ENCODE data around the gene AGAP1.

AGAP1 gene

DNA sequence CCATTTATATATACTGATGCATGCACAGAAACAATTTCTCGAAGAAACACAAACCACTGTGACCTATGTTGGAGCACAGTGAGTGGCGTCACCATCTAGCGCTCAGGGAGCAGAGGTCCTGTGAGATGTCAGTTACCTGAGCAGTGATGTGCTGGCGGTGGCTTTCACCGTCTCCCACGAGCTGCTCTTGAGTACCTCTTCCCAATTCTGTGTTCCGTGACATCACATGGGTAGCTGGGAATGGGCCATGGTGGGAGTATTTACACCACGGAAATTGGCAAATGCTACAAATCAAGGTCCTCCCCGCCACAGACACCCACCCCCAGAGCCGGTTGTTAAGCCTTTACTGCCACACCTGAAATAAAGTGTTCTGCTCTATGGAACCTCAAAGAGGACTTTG lies 650.0 kb downstream of the AGAP1 start:
- H3K9me2 ChIP-seq (replicated peaks; ENCODE audit: control insufficient read depth, low read length) = no peaks in the 10 kb centered on the region

DNA sequence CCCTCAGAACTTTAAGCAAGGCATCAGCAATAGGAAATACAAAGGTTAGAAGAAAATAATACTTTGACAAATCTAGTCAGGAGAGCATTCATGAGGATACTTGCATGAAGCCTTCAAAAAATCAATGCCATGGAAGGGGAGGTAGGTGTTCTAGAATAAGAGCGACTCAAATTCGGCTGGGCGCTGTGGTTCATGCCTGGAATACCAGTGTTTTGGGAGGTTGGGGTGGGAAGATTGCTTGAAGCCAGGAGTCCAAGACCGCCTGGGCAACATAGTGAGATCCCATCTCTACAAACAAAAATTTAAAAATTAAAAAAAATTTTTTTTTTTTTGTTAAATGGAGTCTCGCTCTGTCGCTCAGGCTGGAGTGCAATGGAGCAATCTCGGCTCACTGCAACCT lies 652.6 kb downstream of the AGAP1 start:
- Histone ChIP-seq H3K79me2 (ENCODE audit: control insufficient read depth, low read length) (no peaks in the 10 kb centered on the region), H3K4me3 (ENCODE audit: low read length) (no peak overlapping the region), H3K36me3 (ENCODE audit: control insufficient read depth, low read length) (no peaks in the 10 kb centered on the region), H3K4me2 (ENCODE audit: low read length) (no peak overlapping the region), H3K27me3 (ENCODE audit: control insufficient read depth, low read length) (no peaks in the 10 kb centered on the region), H3K4me1 (ENCODE audit: control insufficient read depth, low read length) (no peaks in the 10 kb centered on the region), H3K9me3 (ENCODE audit: control insufficient read depth, insufficient read depth, low read length) (no peaks in the 10 kb centered on the region), H3K9me2 (replicated peaks; ENCODE audit: control insufficient read depth, low read length) (no peaks in the 10 kb centered on the region), H3F3A (ENCODE audit: control insufficient read depth, insufficient read depth) (no peaks in the 10 kb centered on the region), H4K20me1 (ENCODE audit: control insufficient read depth, insufficient read depth, low read depth, low read length) (no peaks in the 10 kb centered on the region), H3K27ac (ENCODE audit: low read depth, low read length) (no peak overlapping the region)
- TF ChIP-seq, protein P1, sequence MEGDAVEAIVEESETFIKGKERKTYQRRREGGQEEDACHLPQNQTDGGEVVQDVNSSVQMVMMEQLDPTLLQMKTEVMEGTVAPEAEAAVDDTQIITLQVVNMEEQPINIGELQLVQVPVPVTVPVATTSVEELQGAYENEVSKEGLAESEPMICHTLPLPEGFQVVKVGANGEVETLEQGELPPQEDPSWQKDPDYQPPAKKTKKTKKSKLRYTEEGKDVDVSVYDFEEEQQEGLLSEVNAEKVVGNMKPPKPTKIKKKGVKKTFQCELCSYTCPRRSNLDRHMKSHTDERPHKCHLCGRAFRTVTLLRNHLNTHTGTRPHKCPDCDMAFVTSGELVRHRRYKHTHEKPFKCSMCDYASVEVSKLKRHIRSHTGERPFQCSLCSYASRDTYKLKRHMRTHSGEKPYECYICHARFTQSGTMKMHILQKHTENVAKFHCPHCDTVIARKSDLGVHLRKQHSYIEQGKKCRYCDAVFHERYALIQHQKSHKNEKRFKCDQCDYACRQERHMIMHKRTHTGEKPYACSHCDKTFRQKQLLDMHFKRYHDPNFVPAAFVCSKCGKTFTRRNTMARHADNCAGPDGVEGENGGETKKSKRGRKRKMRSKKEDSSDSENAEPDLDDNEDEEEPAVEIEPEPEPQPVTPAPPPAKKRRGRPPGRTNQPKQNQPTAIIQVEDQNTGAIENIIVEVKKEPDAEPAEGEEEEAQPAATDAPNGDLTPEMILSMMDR (IDR thresholded peaks at IDR 0.05; ENCODE audit: low read depth, low read length, poor library complexity, severe bottlenecking) = no peak
- TF ChIP-seq EZH2phosphoT487 (IDR thresholded peaks at IDR 0.05; ENCODE audit: borderline replicate concordance, low read length) = no peak

More for the DNA sequence above, 650.0 kb downstream of the AGAP1 start:
- Histone ChIP-seq H3K4me3 (ENCODE audit: low read length) (no peak overlapping the region), H3K27ac (ENCODE audit: low read depth, low read length) (no peak overlapping the region), H3K27me3 (ENCODE audit: control insufficient read depth, low read length) (no peaks in the 10 kb centered on the region), H3F3A (ENCODE audit: control insufficient read depth, insufficient read depth) (no peaks in the 10 kb centered on the region), H3K4me1 (ENCODE audit: control insufficient read depth, low read length) (no peaks in the 10 kb centered on the region), H3K36me3 (ENCODE audit: control insufficient read depth, low read length) (no peaks in the 10 kb centered on the region), H4K20me1 (ENCODE audit: control insufficient read depth, insufficient read depth, low read depth, low read length) (no peaks in the 10 kb centered on the region), H3K4me2 (ENCODE audit: low read length) (no peak overlapping the region), H3K9me3 (ENCODE audit: control insufficient read depth, insufficient read depth, low read length) (no peaks in the 10 kb centered on the region), H3K79me2 (ENCODE audit: control insufficient read depth, low read length) (no peaks in the 10 kb centered on the region)
- no peak for TF ChIP-seq EZH2phosphoT487 (IDR thresholded peaks at IDR 0.05; ENCODE audit: borderline replicate concordance, low read length)
- TF ChIP-seq, protein P1 (IDR thresholded peaks at IDR 0.05; ENCODE audit: low read depth, low read length, poor library complexity, severe bottlenecking) = no peak

DNA sequence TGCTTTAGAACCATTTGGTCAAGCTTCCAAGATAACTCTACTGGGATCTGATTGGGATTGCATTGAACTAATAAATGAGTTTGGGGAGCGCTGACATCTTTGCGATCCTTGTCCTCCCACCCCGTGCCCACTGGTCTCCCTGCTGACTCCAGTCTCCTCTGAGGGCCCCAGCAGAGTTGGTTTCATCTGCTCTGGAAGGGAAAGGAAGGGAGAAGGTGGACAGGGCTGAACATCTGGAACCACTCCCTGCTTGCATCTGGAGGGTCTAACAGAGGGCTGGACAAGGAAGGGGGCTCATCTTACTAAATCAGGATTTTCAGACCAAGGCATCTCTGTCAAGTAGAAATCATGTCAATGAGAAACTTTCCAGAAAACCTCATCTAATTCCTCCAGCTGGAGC lies 661.6 kb downstream of the AGAP1 start:
- Histone ChIP-seq H3K27me3 (ENCODE audit: control insufficient read depth, low read length) (no peaks in the 10 kb centered on the region), H3K9me2 (replicated peaks; ENCODE audit: control insufficient read depth, low read length) (no peaks in the 10 kb centered on the region), H3K4me2 (ENCODE audit: low read length) (no peak overlapping the region), H3K79me2 (ENCODE audit: control insufficient read depth, low read length) (no peaks in the 10 kb centered on the region), H3F3A (ENCODE audit: control insufficient read depth, insufficient read depth) (no peaks in the 10 kb centered on the region), H3K36me3 (ENCODE audit: control insufficient read depth, low read length) (no peaks in the 10 kb centered on the region), H4K20me1 (ENCODE audit: control insufficient read depth, insufficient read depth, low read depth, low read length) (no peaks in the 10 kb centered on the region), H3K4me3 (ENCODE audit: low read length) (no peak overlapping the region), H3K9me3 (ENCODE audit: control insufficient read depth, insufficient read depth, low read length) (no peaks in the 10 kb centered on the region; the same call in 1 of the 2 replicates), H3K27ac (ENCODE audit: low read depth, low read length) (no peak overlapping the region), H3K4me1 (ENCODE audit: control insufficient read depth, low read length) (no peaks in the 10 kb centered on the region)
- TF ChIP-seq EZH2phosphoT487 (IDR thresholded peaks at IDR 0.05; ENCODE audit: borderline replicate concordance, low read length) = no peak
- TF ChIP-seq, protein P1 (IDR thresholded peaks at IDR 0.05; ENCODE audit: low read depth, low read length, poor library complexity, severe bottlenecking) = no peak

Measured in DOHH2 (cell line).